Transverse colon (tissue), 4 donors: ENCODE data around the gene SKAP2.

Experiments
- EP300 ChIP-seq: sonication (generic); formaldehyde crosslinking; IDR thresholded peaks from one replicate; pipeline ENCODE4 v1.6.1; 2017; ENCODE audit warnings: antibody characterized with exemption, low read depth
- POLR2A ChIP-seq: fragments of 450-650 bp; IDR thresholded peaks from one replicate; pipeline ENCODE4 v1.6.1; 2016; ENCODE audit warnings: antibody characterized with exemption, mild to moderate bottlenecking, moderate library complexity
- POLR2AphosphoS5 ChIP-seq, 3 donors: sonication (generic); formaldehyde crosslinking; IDR thresholded peaks; one replicate each; pipeline ENCODE4 v1.6.1; 2016; ENCODE audit warnings: antibody characterized with exemption in 3 of 3
- TF ChIP-seq, protein P1 (sequence below), 5 experiments: fragments of 200-600 bp in 3 of 5; fragments of 450-650 bp in 2 of 5; sonication (generic) in 3 of 5; IDR thresholded peaks; 1 replicate in 2 of 5; 2 replicates in 3 of 5; pipeline ENCODE4 v1.5.1; 2016 to 2017; ENCODE audit warnings: antibody characterized with exemption in 5 of 5, inconsistent platforms in 3 of 5, mild to moderate bottlenecking in 2 of 5, moderate library complexity in 1 of 5

DNA sequence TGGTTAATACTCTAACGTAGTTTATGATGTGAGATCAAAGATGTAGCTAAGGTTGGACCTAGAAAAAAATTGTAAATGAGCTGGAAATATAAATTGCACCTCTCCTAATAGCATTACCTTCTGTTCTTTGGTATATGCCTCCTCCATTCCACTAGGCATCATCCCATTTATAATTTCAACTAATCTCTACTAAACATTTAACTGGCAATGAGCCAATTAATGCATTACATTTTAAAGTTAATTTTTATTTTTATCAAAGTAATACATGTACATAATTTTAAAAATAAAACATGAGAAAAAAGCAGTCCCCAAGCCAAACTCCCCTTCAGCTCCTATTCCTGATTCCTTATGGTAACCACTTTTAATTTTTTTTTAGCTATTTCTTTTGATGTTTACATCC is 35.1 kb upstream of the SKAP2 start:
- TF ChIP-seq, protein P1, sequence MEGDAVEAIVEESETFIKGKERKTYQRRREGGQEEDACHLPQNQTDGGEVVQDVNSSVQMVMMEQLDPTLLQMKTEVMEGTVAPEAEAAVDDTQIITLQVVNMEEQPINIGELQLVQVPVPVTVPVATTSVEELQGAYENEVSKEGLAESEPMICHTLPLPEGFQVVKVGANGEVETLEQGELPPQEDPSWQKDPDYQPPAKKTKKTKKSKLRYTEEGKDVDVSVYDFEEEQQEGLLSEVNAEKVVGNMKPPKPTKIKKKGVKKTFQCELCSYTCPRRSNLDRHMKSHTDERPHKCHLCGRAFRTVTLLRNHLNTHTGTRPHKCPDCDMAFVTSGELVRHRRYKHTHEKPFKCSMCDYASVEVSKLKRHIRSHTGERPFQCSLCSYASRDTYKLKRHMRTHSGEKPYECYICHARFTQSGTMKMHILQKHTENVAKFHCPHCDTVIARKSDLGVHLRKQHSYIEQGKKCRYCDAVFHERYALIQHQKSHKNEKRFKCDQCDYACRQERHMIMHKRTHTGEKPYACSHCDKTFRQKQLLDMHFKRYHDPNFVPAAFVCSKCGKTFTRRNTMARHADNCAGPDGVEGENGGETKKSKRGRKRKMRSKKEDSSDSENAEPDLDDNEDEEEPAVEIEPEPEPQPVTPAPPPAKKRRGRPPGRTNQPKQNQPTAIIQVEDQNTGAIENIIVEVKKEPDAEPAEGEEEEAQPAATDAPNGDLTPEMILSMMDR (IDR thresholded peaks at IDR 0.05): no peak
- no peak for TF ChIP-seq POLR2AphosphoS5 (IDR thresholded peaks at IDR 0.05)
- no peak for TF ChIP-seq EP300
- no peak for TF ChIP-seq POLR2A
